Measurements from ENCODE around the gene CXCL16. TPM values are rescaled to one million over a fixed set of nuclear protein-coding genes. Genes with fewer than 3 reads are reported as not detected.

Gene CXCL16
- total and polyA plus RNA-seq, 10 of the 15 experiments (the other 5 are each of a cell fraction or from before 2014, with no cell fraction given): 0.15 to 2.2 (median 0.65) TPM

GRCh38 chr17:4740025-4740351 is 260 bp upstream of the CXCL16 start (continued):
- no peak for TF ChIP-seq POLR2A (IDR thresholded peaks at IDR 0.05; ENCODE audit: low read depth, low read length)
- no peak for TF ChIP-seq POU2F2 (IDR thresholded peaks at IDR 0.05; ENCODE audit: borderline replicate concordance, low read depth, low read length)
- no peak for TF ChIP-seq HSF1 (IDR thresholded peaks at IDR 0.05; ENCODE audit: low read depth, low read length)
- no peak for TF ChIP-seq E4F1 (IDR thresholded peaks at IDR 0.05; ENCODE audit: borderline replicate concordance, partially characterized antibody)
- TF ChIP-seq USF1 (IDR thresholded peaks at IDR 0.05; ENCODE audit: borderline replicate concordance, extremely low read length, insufficient read depth, low read depth, low read length): no peak

Measured in GM12878 (cell line).